ENCODE data around the gene CD44. TPM values are rescaled to one million over a fixed set of nuclear protein-coding genes. Genes with fewer than 3 reads are reported as not detected.

Gene CD44
- polyA plus RNA-seq, 1 donor from 2014 or later: 0.77 TPM

DNA sequence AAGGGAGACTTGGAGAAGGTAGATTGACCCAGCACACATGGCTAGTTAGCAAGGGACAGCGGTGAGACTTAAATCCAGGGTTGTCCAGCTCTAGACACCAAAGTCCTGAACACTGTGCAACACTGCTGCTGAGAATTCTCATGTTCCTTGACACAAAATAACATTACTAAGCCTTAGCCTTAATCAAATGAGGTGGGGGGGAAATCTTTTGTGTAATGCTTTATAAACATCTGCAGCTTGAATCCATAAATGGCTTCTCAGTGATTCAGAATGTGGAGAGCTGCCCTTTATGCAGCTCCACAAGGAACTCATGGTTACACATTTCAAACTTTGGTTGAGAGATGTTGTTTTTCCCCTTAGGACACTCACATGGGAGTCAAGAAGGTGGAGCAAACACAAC, 80.0 kb downstream of the CD44 start:
- Histone ChIP-seq H3K36me3 (ENCODE audit: insufficient read depth, low read length) (no peaks in the 10 kb centered on the region), H3K9me2 (ENCODE audit: insufficient read depth, low read length) (no peaks in the 10 kb centered on the region), H3K27me3 (ENCODE audit: insufficient read depth, low read depth, low read length) (no peaks in the 10 kb centered on the region), H3K4me2 (ENCODE audit: low read length) (no peak overlapping the region), H3F3A (ENCODE audit: insufficient read depth, low read length, poor library complexity, severe bottlenecking) (no peaks in the 10 kb centered on the region), H3K9me3 (ENCODE audit: low read length) (no peaks in the 10 kb centered on the region), H3K27ac (ENCODE audit: low read length) (no peak overlapping the region), H2AFZ (ENCODE audit: low read depth, low read length) (no peak overlapping the region), H3K79me2 (replicated peaks; ENCODE audit: insufficient read depth, low read length) (no peaks in the 10 kb centered on the region), H3K4me3 (ENCODE audit: low read length) (no peak overlapping the region), H3K9ac (ENCODE audit: low read length) (no peak overlapping the region), H4K20me1 (ENCODE audit: insufficient read depth) (no peaks in the 10 kb centered on the region)
- TF ChIP-seq MXI1 (conservative IDR thresholded peaks at IDR 0.05; ENCODE audit: poor library complexity, severe bottlenecking): no peak

GRCh38 chr11:35223371-35223796, 84.4 kb downstream of the CD44 start:
- no peaks in the 10 kb centered on the region for H3K9me2 ChIP-seq (ENCODE audit: insufficient read depth, low read length)
- no peaks in the 10 kb centered on the region for H4K20me1 ChIP-seq (ENCODE audit: insufficient read depth)
- H3K4me3 ChIP-seq (ENCODE audit: low read length): peak overlapping the region; percentile 51
- H3K9ac ChIP-seq (ENCODE audit: low read length): peak overlapping the region; percentile 39
- H3K27ac ChIP-seq (ENCODE audit: low read length): peak overlapping the region; percentile 68
- no peaks in the 10 kb centered on the region for H3K36me3 ChIP-seq (ENCODE audit: insufficient read depth, low read length)
- H3K27me3 ChIP-seq (ENCODE audit: insufficient read depth, low read depth, low read length): no peaks in the 10 kb centered on the region
- no peaks in the 10 kb centered on the region for H3F3A ChIP-seq (ENCODE audit: insufficient read depth, low read length, poor library complexity, severe bottlenecking)
- no peaks in the 10 kb centered on the region for H3K9me3 ChIP-seq (ENCODE audit: low read length)
- H2AFZ ChIP-seq (ENCODE audit: low read depth, low read length): no peak overlapping the region
- no peaks in the 10 kb centered on the region for H3K79me2 ChIP-seq (replicated peaks; ENCODE audit: insufficient read depth, low read length)
- TF ChIP-seq EZH2 (IDR thresholded peaks at IDR 0.05; ENCODE audit: borderline replicate concordance, insufficient read depth, low read length, poor library complexity, severe bottlenecking): no peak
- TF ChIP-seq TAF1 (IDR thresholded peaks at IDR 0.05; ENCODE audit: low read depth): no peak
- peak; percentile 72 for TF ChIP-seq POLR2AphosphoS5 (IDR thresholded peaks at IDR 0.05)
- TF ChIP-seq MXI1 (conservative IDR thresholded peaks at IDR 0.05; ENCODE audit: poor library complexity, severe bottlenecking): peak; percentile 45
- TF ChIP-seq CTCF (IDR thresholded peaks at IDR 0.05; ENCODE audit: poor library complexity, severe bottlenecking): no peak
- TF ChIP-seq, protein P1, sequence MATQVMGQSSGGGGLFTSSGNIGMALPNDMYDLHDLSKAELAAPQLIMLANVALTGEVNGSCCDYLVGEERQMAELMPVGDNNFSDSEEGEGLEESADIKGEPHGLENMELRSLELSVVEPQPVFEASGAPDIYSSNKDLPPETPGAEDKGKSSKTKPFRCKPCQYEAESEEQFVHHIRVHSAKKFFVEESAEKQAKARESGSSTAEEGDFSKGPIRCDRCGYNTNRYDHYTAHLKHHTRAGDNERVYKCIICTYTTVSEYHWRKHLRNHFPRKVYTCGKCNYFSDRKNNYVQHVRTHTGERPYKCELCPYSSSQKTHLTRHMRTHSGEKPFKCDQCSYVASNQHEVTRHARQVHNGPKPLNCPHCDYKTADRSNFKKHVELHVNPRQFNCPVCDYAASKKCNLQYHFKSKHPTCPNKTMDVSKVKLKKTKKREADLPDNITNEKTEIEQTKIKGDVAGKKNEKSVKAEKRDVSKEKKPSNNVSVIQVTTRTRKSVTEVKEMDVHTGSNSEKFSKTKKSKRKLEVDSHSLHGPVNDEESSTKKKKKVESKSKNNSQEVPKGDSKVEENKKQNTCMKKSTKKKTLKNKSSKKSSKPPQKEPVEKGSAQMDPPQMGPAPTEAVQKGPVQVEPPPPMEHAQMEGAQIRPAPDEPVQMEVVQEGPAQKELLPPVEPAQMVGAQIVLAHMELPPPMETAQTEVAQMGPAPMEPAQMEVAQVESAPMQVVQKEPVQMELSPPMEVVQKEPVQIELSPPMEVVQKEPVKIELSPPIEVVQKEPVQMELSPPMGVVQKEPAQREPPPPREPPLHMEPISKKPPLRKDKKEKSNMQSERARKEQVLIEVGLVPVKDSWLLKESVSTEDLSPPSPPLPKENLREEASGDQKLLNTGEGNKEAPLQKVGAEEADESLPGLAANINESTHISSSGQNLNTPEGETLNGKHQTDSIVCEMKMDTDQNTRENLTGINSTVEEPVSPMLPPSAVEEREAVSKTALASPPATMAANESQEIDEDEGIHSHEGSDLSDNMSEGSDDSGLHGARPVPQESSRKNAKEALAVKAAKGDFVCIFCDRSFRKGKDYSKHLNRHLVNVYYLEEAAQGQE (IDR thresholded peaks at IDR 0.05; ENCODE audit: borderline replicate concordance): peak; percentile 59
- TF ChIP-seq EP300 (conservative IDR thresholded peaks at IDR 0.05; ENCODE audit: poor library complexity, severe bottlenecking): peak; percentile 80
- peak; percentile 35 for TF ChIP-seq RAD21 (conservative IDR thresholded peaks at IDR 0.05)
- TF ChIP-seq SMC3 (conservative IDR thresholded peaks at IDR 0.05; ENCODE audit: poor library complexity): no peak
- H3K4me2 ChIP-seq (ENCODE audit: low read length): peak overlapping the region; percentile 30

DNA sequence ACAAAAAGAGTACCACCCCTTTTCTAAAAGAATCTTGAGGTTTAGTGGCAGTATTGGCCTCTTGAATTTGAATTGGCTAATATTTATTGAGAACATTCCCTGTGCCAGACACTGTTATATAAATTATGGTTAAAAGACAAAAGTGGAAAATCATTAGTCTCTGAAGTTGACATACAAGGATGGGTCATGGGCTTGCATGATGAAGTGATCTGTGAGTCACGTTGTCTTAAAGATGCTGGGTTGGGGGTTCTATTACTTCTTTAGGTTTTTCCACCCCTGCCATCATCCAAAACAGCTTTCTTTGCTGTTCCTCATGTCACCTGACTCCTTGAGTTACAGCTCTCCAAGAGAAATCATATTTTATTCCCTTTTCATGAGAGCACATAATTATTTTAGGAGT, 85.0 kb downstream of the CD44 start:
- Histone ChIP-seq H3K36me3 (ENCODE audit: insufficient read depth, low read length) (no peaks in the 10 kb centered on the region), H4K20me1 (ENCODE audit: insufficient read depth) (no peaks in the 10 kb centered on the region), H3K27me3 (ENCODE audit: insufficient read depth, low read depth, low read length) (no peaks in the 10 kb centered on the region), H3K9me3 (ENCODE audit: low read length) (no peaks in the 10 kb centered on the region), H3K79me2 (replicated peaks; ENCODE audit: insufficient read depth, low read length) (no peaks in the 10 kb centered on the region), H3K4me3 (ENCODE audit: low read length) (no peak overlapping the region), H2AFZ (ENCODE audit: low read depth, low read length) (no peak overlapping the region), H3K9ac (ENCODE audit: low read length) (no peak overlapping the region), H3K9me2 (ENCODE audit: insufficient read depth, low read length) (no peaks in the 10 kb centered on the region), H3K27ac (ENCODE audit: low read length) (peak overlapping the region; percentile 68), H3F3A (ENCODE audit: insufficient read depth, low read length, poor library complexity, severe bottlenecking) (no peaks in the 10 kb centered on the region), H3K4me2 (ENCODE audit: low read length) (no peak overlapping the region)
- no peak for TF ChIP-seq EZH2 (IDR thresholded peaks at IDR 0.05; ENCODE audit: borderline replicate concordance, insufficient read depth, low read length, poor library complexity, severe bottlenecking)
- TF ChIP-seq CTCF (IDR thresholded peaks at IDR 0.05; ENCODE audit: poor library complexity, severe bottlenecking): no peak
- TF ChIP-seq, protein P1 (IDR thresholded peaks at IDR 0.05; ENCODE audit: borderline replicate concordance): no peak
- no peak for TF ChIP-seq SMC3 (conservative IDR thresholded peaks at IDR 0.05; ENCODE audit: poor library complexity)
- no peak for TF ChIP-seq EP300 (conservative IDR thresholded peaks at IDR 0.05; ENCODE audit: poor library complexity, severe bottlenecking)
- TF ChIP-seq TAF1 (IDR thresholded peaks at IDR 0.05; ENCODE audit: low read depth): no peak
- no peak for TF ChIP-seq POLR2AphosphoS5 (IDR thresholded peaks at IDR 0.05)
- TF ChIP-seq MXI1 (conservative IDR thresholded peaks at IDR 0.05; ENCODE audit: poor library complexity, severe bottlenecking): no peak
